HG02588 (cell line): ENCODE measurements around the gene SLC7A4.

ENCODE experiments used
- ATAC-seq: cut with Tn5 transposase; IDR thresholded peaks from one replicate; pipeline ENCODE4 v1.9.1; 2021; ENCODE audit warnings: mild to moderate bottlenecking, moderate library complexity; ENCODE audit not compliant: unreplicated experiment

The SLC7A4 gene

GRCh38 chr22:21000207-21000986, 32.0 kb downstream of the SLC7A4 start:
- no peak for ATAC-seq

GRCh38 chr22:20999350-21000206, 32.8 kb downstream of the SLC7A4 start:
- no peak for ATAC-seq

- no peak for ATAC-seq
These were observed 33.7 kb downstream of the SLC7A4 start for GRCh38 chr22:20998411-20999336.

GRCh38 chr22:20997536-20998257, 34.7 kb downstream of the SLC7A4 start:
- no peak for ATAC-seq

- ATAC-seq, result no peak
These were observed 35.5 kb downstream of the SLC7A4 start for GRCh38 chr22:20996598-20997535.

- ATAC-seq, result no peak
These were observed 36.3 kb downstream of the SLC7A4 start for GRCh38 chr22:20996031-20996410.

GRCh38 chr22:20995329-20996030, 36.9 kb downstream of the SLC7A4 start:
- ATAC-seq, result no peak

- no peak for ATAC-seq
These were observed 37.5 kb downstream of the SLC7A4 start for GRCh38 chr22:20994902-20995241.

GRCh38 chr22:20994128-20994901, 38.0 kb downstream of the SLC7A4 start:
- no peak for ATAC-seq

- no peak for ATAC-seq
These were observed 38.8 kb downstream of the SLC7A4 start for GRCh38 chr22:20993304-20994127.

GRCh38 chr22:20992456-20993303, 39.7 kb downstream of the SLC7A4 start:
- ATAC-seq, result no peak

- no peak for ATAC-seq
These were observed 40.3 kb downstream of the SLC7A4 start for GRCh38 chr22:20992056-20992442.

- ATAC-seq, result no peak
These were observed 40.9 kb downstream of the SLC7A4 start for GRCh38 chr22:20991252-20992055.

- ATAC-seq, result no peak
These were observed 41.9 kb downstream of the SLC7A4 start for GRCh38 chr22:20990184-20991180.
